Stimulated activated CD4-positive, alpha-beta T cell treated with anti-CD3 and anti-CD28 coated beads, TNF-alpha, amount 100 ng/mL, for 24 hours (primary cell): ENCODE measurements around the gene KRTAP5-4.
"Not testable (repeated sequence)": the region's sequence is repeated elsewhere in the genome, so short reads cannot be mapped to it uniquely, and the experiment has no call there.

Experiments
- DNase-seq, 3 experiments: peaks; one replicate each; pipeline ENCODE4 v3.0.0-alpha.2; 2020; ENCODE audit warnings: low read depth in 3 of 3

Gene KRTAP5-4

GRCh38 chr11:1637628-1638027 lies 15.7 kb upstream of the KRTAP5-4 start:
- DNase-seq, result no peak

- no peak for DNase-seq
These were observed 14.5 kb upstream of the KRTAP5-4 start for GRCh38 chr11:1636291-1636950.

- DNase-seq, result no peak
These were observed 11.9 kb upstream of the KRTAP5-4 start for GRCh38 chr11:1633864-1634263.

GRCh38 chr11:1632053-1632714 lies 10.2 kb upstream of the KRTAP5-4 start:
- no peak for DNase-seq

DNA sequence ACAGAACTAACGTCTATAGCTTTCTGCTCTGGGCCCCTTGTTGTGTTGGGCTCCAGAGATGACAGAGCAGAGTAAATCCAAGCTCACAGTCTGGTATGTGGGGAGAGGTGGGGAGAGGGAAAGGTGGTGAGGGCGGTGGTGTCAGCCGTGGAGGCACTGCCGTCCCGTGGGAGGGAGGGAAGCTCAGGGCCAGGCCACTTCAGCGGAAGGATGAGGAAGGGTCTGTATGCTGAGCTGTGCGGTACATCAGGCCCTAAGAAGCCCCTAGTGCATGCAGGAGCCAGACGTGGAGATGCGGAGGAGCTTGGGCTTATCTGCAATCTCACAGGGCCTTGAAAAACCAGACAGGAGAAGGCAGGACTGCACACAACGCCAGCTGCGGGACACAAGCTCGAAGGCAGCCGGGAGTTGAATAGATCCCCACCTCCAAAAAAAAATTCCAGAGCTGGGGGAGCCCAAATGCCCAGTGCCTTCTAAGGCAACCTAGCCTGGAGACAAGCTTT lies 9.2 kb upstream of the KRTAP5-4 start:
- DNase-seq, result no peak

- no peak for DNase-seq
These were observed 8.3 kb upstream of the KRTAP5-4 start for GRCh38 chr11:1630271-1630670.

- no peak for DNase-seq
These were observed 7.6 kb upstream of the KRTAP5-4 start, which contains the start of gene KRTAP5-5 for GRCh38 chr11:1629326-1630185. Gene KRTAP5-5 (plus strand): TSS chr11:1629775. CDS start chr11:1629841, 66 bp downstream.

GRCh38 chr11:1628506-1629325 lies 6.8 kb upstream of the KRTAP5-4 start:
- DNase-seq, result peak; percentile 28 to 48 (median 34)

- no peak for DNase-seq
These were observed 3.6 kb upstream of the KRTAP5-4 start for GRCh38 chr11:1625541-1625940.

GRCh38 chr11:1624621-1625020 lies 2.7 kb upstream of the KRTAP5-4 start:
- no peak for DNase-seq

GRCh38 chr11:1623716-1624115 lies 1.8 kb upstream of the KRTAP5-4 start:
- DNase-seq, result no peak

DNA sequence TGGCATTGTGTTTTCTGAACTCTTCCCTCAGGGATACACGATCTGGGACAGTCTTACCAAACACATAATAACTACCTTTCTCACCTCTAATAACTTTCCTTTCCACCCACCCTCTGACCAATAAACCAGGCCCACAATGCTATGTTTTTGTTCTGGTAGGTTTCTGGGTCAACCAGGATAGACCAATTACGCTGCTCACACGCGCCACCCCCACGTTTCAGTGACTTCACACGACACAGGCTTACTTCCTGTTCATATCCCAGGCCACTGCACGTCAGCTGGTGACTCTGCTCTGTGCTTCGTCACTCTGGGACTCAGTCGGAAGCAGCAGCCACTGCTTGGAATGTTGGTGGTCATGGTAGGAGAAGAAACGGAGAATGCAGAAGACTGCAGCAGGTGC lies 2.5 kb downstream of the KRTAP5-4 start:
- DNase-seq, result peak in 1 of 3 experiments; percentile 11

DNA sequence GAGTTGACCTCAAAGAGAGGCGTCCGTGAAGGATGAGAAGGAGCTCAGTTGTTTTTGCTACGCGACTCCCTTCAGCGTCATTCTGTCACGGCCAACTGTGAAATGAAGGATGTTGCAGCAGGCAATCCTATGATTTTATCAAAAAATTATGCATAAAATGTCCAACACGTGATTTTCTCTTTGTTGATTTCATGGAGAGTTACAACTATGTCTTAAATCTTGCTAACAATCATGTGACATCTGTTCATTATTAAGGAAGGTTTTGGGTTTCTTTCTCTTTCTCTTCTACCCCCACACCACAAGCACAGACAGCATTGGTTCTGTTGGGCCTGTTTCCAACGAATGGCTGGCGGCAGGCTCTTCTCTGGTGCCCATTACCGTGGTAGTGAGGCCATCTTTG lies 3.7 kb downstream of the KRTAP5-4 start:
- DNase-seq, result no peak

DNA sequence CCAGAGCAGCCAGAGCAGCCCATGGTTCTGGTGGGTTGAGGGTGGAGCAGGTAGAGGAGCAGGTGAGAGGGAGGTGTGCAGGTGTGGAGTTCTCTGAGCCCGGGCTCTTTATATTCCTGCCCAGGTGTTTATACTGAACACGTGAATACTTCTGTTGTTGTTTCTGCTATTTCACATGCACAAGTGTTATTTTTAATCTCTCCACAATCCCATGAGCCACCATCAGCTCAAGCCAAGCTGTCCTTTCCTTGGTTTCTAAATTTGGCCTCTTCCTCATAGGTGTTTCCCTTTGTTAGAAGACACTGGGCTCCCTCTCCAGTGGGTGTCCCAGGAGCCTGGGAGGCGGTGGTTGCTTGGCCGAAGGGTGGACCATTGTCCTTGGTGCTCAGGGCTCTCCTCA lies 13.6 kb downstream of the KRTAP5-4 start, which contains the start of gene KRTAP5-3:
TSS of gene KRTAP5-3 (minus strand) at position 101 of the 400 bp plus-strand sequence. CDS start at position 23, 78 bp downstream.
- DNase-seq, result no peak

DNA sequence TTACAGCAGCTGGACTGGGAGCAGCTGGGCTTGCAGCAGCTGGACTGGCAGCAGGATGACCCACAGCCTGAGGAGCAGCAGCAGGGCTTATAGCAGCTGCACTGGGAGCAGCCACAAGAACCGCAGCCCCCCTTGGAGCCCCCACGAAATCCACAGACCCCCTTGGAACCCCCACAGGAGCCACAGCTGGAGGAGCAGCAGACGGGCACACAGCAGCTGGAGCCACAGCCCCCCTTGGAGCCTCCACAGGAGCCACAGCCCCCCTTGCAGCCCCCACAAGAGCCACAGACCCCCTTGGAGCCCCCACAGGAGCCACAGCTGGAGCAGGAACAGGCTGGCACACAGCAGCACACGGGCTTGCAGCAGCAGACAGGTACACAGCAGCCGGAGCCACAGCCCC lies 14.0 kb downstream of the KRTAP5-4 start:
- not testable (repeated sequence) for DNase-seq

DNA sequence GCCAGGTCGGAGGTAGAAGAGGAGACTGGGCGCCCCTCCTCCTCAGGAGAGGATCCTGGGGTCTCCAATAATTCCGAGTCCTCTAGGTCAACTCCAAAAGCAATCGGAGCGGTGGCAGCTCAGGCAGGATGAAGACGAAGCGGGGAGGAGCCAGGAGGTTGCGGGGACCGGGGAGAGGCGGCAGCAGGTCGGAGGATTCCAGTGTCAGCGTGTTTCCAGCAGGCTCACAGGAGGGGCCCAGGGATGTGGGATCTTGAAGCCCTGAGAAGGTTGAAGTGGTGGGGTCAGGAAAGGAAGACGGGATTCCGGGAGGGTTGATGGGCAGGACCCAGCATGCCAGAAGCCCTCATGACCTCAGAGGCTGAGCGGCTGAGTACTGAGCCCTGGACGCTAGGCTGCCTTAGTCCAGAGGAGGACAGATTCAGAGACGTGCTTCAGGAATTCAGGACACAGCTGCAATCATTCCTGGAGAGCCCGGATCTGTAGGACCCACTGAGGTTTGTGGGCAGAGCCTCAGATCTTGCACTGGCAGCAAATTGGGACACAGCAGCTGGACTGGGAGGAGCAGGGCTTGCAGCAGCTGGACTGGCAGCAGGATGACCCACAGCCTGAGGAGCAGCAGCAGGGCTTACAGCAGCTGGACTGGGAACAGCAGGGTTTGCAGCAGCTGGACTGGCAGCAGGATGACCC lies 14.6 kb downstream of the KRTAP5-4 start:
- DNase-seq, result not testable (repeated sequence)

DNA sequence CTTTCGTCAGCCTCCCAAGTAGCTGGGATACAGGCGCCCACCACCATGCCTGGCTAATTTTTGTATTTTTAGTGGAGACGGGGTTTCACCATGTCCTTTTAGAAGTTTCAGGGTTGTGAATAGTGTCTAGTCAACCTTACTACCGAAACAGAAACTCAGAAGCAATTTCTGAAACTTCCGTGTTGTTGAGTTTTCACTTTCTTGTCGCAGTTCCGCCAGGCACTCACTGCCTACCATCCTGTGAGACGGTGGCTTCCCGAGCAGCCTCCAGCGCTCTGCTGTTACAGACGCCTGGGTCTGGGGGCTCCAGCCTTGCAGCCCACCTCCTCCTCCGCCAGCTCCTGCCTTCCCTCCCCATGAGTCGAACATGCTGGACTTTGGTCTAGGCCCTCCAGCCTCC lies 16.0 kb downstream of the KRTAP5-4 start:
- DNase-seq, result not testable (repeated sequence)

GRCh38 chr11:1604711-1605110 lies 17.2 kb downstream of the KRTAP5-4 start:
- DNase-seq, result no peak

- no peak for DNase-seq
These were observed 17.8 kb downstream of the KRTAP5-4 start for GRCh38 chr11:1604181-1604580.

DNA sequence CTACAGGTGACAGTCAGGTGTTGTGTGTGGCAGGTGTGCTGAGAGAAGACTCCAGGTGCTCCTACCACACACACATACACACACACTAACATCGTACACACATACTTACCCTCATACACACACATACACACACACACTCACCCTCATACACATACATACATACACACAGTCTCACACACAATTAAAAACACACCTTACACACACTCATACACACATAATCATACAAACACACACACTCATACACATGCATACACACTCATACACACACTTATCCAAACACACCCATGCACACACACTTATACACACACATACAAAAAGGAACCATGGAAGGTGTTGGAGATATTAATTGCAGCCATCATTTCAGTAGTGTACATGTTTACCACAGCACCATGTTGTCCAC lies 18.3 kb downstream of the KRTAP5-4 start:
- no peak for DNase-seq

- not testable (repeated sequence) for DNase-seq
These were observed 20.3 kb downstream of the KRTAP5-4 start for GRCh38 chr11:1601663-1602062.
